GM18873 (cell line): Measurements from ENCODE around the gene CYP2A7.
"Not testable (repeated sequence)": the region's sequence is repeated elsewhere in the genome, so short reads cannot be mapped to it uniquely, and the experiment has no call there.

Experiments
- ATAC-seq: cut with Tn5 transposase; IDR thresholded peaks from one replicate; pipeline ENCODE4 v1.9.1; 2021; ENCODE audit warnings: mild to moderate bottlenecking, moderate library complexity, moderate number of reproducible peaks; ENCODE audit not compliant: unreplicated experiment, low FRiP score

The CYP2A7 gene

DNA sequence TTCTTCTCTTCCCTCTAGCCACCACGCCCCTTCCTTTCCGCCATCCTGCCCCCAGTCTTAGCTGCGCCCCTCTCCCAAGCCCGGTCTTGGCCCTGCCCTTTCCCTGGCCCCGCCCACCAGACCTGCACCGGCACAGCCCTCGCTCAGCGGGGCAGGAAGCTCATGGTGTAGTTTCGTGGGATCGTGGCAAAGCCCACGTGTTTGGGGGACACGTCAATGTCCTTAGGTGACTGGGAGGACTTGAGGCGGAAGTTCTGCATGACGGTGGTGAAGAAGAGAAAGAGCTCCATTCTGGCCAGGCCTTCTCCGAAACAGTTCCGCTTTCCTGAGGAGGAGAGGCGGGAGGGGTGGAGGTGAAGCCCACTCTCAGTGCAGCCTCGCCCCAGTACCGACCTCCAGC is 38.4 kb downstream of the CYP2A7 start:
- ATAC-seq: not testable (repeated sequence)

DNA sequence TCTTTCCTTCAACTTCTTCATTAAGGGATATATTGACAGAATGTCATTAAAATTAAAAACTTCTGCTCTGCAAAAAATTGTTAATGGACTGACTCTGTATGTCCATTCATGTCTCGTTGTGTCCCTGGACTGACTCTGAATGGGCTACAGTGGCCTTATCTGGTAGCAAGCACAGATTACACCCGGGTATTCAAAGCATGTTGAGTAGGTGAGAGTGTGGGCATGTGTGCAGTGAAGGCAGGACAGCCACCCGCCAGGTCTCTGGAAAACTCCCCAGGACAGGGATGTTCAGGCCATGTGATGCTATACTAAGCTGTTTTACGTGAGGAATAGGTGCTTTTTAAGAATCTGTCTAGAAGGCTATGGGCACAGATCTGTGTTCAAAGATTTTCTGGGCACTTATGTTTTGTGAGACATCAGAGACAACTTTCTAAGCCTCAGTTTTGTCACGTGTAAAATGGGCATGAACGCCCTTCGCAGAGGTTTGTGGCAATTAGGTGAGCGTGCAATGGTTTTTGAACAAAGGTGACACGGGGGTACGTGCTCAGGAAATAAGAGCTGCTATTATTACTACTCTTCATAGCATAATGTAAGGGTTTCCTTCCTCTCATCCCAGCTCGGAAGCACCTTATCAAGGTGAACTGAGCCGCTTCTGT is 38.9 kb downstream of the CYP2A7 start:
- not testable (repeated sequence) for ATAC-seq

DNA sequence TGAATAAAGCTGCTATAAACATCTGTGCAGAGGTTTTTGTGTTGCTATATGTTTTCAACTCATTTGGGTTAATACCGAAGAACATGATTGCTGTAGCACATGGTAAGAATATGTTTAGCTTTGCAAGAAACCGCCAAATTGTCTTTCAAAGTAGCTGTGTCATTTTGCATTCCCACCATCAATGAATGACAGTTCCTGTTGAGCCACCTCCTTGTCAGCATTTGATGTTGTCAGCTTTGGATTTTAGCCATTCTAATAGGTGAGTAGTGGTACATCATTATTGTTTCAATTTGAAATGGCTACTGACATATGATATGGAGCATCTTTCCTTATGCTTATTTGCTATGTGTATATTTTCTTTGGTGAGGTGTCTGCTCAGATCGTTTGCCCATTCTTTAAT is 40.0 kb downstream of the CYP2A7 start:
- not testable (repeated sequence) for ATAC-seq

DNA sequence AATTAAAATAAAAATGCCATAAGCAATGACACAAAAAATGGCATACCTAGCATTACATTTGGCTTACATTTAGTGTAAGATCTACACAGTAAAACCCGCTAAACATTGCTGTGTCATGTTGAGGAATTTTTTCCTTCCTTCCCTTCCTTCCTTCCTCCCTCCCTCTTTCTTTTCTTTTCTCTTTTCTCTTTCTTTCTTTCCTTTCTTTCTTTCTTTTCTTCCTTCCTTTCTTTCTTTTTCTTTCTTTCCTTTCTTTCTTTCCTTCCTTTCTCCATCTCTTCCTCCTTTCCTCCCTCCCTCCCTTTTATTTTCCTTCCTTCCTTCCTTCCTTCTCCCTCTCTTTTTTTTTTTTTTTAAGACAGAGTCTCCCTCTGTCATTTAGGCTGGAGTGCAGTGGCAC is 43.6 kb downstream of the CYP2A7 start:
- ATAC-seq: not testable (repeated sequence)

DNA sequence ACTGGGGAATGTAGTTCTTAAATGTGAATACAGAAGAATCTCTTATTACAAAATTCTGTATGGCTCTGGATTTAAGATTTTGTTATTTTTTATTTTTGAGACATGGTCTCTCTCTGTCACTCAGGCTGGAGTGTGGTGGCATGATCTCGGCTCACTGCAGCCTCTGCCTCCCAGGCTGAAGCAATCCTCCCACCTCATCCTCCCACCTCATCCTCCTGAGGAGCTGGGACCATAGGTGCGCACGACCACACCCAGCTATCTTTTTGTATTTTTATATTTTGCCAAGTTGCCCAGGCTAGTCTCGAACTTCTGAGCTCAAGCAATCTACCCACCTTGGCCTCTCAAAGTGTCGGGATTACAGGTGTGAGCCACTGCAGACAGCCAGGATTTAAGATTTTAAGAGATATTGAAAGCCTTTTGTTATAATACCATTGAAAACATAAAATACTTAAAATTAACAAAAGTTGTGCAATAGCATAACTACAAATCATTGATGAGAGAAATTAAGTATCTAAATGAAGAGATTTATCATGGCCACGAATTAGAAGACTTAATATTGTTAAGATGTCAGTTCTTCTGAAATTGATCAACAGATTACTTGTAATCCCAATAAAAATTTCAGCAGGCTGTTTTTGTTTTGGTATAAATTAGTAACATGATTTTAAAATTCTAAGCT is 45.1 kb downstream of the CYP2A7 start:
- ATAC-seq: no peak

GRCh38 chr19:40833728-40834533 is 48.1 kb downstream of the CYP2A7 start:
- not testable (repeated sequence) for ATAC-seq

GRCh38 chr19:40832431-40832790 is 49.6 kb downstream of the CYP2A7 start:
- ATAC-seq: not testable (repeated sequence)

GRCh38 chr19:40831502-40832430 is 50.3 kb downstream of the CYP2A7 start:
- no peak for ATAC-seq

DNA sequence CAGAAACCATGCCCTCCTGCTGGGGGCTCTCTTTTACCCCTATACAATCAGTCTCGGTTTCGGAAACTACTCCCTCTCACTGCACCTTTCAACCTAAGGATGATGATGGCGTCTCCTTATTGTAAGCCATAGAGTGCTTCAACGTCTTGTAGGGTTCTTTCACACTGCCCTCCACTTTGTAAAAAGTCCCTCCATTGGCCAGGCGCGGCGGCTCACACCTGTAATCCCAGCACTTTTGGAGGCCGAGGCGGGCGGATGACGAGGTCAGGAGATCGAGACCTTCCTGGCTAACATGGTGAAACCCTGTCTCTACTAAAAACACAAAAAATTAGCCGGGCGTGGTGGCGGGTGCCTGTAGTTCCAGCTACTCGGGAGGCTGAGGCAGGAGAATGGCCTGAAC is 51.3 kb downstream of the CYP2A7 start:
- not testable (repeated sequence) for ATAC-seq

GRCh38 chr19:40829205-40829604 is 52.8 kb downstream of the CYP2A7 start:
- ATAC-seq: no peak

DNA sequence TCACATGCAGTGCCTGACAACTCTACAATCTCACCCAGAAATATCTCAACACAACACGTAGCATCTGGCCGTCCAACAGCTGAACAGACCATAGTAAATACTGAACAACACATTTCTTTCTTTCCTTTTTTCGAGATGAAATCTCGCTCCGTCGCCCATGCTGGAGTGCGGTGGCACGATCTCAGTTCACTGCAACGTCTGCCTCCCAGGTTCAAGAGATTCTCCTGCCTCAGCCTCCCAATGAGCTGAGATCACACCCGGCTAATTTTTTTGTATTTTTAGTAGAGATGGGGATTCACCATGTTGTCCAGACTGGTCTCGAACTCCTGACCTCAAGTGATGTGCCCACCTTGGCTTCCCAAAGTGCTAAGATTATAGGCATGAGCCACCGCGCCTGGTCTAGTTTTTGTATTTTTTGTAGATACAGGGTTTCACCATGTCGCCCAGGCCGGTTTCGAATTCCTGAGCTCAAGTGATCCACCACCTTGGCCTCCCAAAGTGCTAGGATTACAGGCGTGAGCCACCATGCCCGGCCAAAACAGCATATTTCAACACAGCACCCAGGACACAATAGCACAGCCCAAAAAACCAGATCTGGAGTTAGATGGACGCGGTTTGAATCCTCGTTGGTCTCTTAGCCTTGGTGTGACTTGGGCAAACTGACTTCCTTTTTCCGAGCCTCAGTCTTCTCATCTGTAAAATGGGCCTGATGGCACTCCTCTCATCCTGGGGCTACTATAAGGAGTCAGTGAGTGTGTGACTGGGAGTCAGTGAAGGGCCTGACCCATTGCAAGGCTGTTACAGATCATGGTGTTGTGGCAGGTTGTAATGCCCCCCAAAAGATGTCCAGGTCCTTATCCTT is 54.4 kb downstream of the CYP2A7 start:
- ATAC-seq: no peak

- not testable (repeated sequence) for ATAC-seq
These were observed 55.2 kb downstream of the CYP2A7 start for GRCh38 chr19:40826699-40827385.

DNA sequence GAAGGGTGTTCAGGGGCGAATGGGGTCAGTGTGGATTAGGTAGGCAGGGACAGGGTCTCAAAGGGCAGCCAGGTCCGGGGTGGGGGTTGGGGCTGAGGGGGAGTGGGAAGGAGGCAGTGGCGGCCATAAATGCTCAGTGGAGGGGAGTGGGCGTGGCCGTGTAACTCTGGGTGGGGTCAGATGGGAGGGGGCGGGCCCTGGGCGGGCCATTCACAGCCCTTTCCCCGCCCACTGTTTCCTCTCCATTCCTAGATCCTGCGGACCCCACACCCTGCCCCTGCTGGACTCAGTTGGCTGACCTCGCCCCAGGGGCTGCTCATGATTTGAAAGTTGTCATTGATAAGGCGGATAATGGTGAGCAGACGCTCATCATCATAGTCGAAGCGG is 55.7 kb downstream of the CYP2A7 start:
- ATAC-seq: not testable (repeated sequence)

GRCh38 chr19:40825460-40826095 is 56.5 kb downstream of the CYP2A7 start:
- not testable (repeated sequence) for ATAC-seq
